Skin of body (tissue), 2 donors: ENCODE measurements around the gene HDGFL3. TPM values are rescaled to one million over a fixed set of nuclear protein-coding genes. Genes with fewer than 3 reads are reported as not detected.

Experiments
- DNase-seq: peaks from one replicate; lab custom pipeline; 2025; lab: John Stamatoyannopoulos, UW
- total RNA-seq: library from RNA; depleted of rRNA; stranded (reverse); fragments of >200 nt; gene quantifications from one replicate; pipeline ENCODE4 v1.2.3, GENCODE V29; 2014

HDGFL3 gene
- total RNA-seq, 1 donor from 2014 or later: 11.7 TPM

DNA sequence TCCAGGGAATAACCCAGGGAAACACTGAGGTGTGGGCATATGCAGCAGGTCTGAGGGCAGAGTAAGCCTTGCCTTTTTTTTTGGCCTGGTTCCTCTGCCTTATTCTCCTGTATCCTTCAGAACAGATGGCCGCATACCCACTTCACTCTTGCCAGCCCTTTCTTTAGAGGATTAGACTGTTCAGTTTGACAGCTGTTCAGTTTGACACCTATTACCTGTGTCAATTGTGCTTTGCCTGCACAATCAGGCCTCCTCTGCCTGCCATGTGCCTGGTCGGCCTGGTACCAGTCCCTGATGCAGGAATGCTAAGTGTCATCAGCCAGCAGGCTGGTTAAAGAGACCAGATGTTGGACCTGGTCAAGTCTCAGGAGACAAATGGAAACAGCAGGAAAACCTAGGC is 77.8 kb downstream of the HDGFL3 start:
- no peak for DNase-seq

DNA sequence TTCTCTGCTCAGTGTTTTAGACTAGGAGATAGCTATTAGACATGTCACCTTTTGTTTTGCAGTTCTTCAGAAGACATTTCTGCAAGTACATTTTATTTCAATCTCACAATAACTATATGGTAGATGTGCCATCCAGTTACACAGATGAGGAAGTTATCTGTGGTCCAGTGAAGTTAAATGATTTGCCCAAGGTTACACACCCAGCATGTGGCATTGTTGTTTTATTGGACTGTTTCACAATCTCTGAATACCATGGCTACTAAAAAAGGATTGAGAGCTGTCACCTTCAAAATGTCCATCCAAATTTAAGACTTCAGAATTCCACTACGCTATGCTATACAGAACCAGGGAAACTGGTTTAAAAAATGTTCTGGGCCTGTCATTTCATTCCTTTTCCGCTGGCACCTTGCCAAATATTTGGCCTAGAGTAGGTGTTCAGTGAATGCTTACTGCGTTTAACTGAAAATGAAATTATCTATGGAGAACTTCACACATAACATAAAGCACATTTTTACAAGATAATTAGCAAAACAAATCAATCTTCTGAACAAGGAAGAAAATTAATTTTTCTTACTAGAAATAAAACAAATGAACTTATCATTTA is 80.0 kb downstream of the HDGFL3 start:
- no peak for DNase-seq

DNA sequence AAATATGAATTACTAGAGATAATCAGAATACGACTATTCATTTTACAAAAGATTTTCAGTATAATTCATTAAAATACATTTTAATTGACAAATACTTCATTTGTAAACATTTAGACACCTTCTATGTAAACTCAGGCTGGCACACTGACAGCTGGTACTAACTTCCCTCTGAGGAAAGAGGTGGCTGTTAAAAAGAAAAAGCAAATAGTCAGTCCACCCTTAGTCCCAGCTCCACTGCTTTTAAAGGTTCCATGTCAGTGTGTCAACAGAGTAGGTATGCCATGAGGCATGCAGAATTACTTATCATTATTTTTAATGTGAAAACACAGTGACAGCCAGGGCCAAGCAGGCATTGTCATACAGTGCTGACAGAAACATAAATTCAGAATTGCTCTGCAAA is 84.1 kb downstream of the HDGFL3 start:
- DNase-seq: no peak

DNA sequence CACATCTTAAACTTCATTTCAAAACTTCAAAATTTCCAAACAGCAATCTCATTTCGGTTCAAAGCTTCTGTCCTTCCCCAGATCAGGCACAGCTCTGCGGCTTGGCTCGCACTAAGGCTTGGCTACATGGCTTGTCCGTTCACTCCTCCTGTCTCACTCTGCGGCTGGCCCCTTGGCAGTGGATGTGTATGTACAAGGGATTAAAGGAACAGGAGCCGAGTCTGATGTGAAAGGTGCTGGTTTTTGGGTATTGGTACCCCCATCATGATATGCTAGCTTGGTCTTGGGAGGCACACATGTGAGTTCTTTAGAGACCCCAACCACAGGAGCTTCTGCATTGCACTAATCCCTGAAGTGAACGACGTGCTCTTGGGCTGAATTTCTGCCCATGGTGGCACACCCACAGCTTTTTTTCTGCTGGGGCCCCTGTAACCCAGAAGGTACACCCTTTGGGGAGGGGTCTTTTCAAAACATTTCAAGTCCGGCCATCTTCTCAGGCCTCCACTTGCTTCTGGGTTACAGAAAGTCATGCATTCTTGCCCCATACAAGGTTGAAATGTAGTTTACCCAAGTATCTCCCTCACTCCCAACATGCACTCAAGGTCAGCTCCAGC is 87.5 kb downstream of the HDGFL3 start:
- DNase-seq: no peak

DNA sequence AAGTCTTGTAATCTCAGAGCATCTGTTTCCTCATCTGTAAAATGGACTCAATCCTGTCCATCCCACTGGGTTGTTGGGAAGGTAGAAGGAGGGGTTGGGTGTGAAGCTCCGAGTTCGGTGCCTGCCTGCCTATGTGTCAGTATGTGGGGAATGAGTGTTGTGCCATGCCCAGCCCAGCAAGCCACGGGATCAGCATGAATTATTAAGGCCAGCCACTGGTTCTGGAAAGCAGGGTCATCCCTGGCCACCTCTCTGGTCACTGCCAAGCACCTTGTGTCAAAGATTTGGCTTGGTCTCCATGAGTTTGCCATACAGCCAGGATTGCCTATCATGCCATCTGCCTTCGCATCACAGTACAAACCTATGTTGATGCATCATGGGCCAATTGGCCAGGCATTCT is 88.7 kb downstream of the HDGFL3 start:
- no peak for DNase-seq

DNA sequence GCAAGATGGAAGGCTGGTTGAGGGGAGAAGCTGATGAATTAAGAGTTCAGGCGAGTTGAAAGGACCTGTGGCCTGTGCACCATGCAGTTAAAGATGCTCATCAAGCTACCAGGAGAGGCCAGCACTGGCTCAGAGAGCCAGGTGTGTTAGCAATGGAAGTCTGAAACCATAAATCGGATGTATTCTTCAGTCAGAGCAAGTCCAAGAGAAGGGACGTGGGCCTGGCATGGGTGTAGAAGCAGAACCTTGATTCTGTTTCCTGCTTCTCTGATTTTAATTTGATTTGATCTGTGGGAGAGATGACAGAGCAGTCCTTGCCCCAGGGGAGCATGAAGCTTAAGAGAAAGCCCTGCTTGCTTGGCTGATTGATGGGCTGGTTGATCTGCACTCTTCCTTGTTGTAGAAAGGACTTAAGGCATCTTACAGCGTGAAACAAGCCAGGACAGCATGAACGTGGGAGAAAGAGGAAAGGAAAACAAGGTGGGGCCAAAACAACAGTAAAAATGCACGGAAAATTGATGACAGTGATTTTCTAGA is 89.3 kb downstream of the HDGFL3 start:
- DNase-seq: no peak

DNA sequence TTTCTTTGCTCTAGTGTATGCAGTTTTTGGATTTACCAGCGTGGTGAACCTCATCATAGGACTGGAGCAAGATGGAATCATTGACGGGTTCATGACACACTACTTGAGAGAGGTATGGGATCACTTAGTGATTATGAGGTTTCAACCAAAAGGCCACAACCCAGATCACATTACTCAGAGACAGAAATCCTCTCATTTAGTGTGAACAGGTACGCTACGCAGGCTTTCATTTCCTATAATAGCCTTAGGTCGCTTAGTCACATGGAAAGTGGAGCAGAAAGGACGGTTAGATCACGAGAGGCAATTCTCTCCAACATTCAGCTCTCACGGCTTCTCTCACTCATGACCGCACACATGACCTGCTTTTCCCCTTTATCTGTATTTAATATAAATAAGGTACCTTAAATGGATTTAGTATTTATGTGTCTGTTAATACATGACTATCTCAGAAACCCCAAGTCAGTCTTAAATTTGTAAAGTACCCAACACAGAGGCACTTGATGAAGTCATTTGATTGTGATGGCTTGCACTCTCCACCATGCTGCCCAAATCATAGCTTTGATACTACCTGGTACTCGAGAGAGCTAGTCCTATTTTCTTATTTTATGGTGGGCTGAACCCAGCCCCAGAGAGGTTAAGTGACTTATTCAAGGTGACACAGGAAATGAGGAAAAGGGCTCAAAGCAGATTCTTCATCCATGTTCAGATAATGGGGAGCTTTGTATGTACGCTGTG is 91.6 kb downstream of the HDGFL3 start:
- no peak for DNase-seq

DNA sequence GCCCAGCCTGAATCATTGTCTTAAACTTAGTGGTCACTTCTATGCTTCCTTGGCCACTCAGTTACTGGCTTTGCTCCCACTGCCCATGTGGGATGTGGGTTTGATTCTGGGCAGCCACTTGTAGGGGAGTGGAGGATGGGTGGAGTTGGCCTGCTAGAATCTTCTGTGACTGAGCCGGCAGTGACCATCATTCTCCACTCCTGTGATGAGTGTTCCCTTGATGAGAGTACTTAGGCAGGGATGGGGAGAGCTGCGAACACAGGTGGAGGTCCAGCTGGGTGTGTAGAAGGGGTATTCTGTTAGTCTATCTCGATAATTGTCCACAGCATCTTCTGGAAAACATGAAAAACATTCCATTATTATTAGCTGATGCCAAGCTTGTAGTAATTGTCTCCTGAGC is 92.2 kb downstream of the HDGFL3 start:
- no peak for DNase-seq

DNA sequence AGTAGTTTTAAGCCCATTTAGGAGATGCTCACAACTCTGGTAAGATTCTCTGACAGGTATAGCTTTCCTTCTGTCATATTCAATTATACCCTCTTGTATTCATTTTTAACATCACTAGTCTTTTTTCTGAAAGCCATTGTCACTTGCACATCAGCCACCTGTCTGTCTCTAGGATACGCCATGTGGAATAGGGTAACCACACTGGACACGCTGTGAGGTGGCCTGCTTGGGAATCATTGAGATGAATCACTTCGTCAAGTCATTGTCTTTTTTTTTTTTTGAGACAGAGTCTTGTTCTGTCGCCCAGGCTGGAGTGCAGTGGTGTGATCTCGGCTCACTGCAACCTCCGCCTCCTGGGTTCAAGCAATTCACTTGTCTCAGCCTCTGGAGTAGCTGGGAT is 92.8 kb downstream of the HDGFL3 start:
- DNase-seq: no peak

DNA sequence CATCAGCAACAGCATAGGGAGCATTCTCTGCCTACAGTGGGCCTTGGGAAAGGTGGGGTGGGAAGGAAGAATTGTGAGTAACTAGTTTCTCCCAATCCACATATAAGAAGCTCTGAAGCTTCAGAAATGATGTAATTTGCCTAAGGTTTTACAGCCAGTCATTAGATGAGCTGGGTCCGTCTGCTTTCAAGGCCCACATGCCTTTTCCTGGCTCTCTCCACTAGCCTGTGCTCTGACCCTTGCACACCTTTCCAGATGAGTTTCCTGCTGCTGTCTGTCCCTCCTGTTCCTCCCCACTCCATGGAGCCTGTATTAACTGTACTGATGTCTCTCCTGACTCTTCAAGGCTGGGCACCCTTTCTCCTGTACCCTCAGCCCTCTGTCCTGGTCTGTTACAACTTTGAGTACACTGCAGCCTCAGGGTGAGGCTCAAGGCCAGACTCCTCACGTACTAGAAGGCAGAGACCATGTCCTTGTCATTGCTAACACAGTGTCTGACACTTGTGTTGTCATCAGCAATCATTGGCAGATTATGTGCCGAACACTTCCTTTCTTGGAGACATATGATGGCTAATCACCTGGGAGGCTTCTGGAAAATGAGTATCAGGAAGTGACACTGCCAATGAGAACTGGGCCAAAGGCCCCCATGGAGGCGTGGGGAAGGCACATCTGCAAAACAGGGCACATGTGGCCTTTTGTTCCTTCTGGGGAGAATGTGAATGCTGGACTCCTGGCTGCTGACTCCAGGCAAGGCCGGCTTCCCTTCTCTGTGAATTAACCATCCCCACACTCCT is 93.5 kb downstream of the HDGFL3 start:
- DNase-seq: no peak

DNA sequence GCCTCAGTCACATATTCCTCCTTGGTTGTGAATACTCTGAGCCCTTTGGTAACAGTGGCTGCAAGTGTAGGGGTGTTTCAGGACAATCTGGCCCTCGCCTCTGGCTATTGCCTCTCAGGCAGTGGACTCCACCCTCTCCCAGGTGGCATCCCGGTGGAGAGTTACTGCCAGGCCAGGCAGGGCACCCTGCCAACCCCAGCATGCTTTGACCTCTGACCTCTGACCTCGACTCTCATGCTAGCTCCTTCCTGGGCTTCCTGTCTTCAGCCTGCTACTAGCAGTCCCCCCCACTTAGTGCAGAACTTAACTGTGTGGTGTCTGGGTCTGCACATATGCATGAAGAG is 94.7 kb downstream of the HDGFL3 start:
- DNase-seq: no peak

DNA sequence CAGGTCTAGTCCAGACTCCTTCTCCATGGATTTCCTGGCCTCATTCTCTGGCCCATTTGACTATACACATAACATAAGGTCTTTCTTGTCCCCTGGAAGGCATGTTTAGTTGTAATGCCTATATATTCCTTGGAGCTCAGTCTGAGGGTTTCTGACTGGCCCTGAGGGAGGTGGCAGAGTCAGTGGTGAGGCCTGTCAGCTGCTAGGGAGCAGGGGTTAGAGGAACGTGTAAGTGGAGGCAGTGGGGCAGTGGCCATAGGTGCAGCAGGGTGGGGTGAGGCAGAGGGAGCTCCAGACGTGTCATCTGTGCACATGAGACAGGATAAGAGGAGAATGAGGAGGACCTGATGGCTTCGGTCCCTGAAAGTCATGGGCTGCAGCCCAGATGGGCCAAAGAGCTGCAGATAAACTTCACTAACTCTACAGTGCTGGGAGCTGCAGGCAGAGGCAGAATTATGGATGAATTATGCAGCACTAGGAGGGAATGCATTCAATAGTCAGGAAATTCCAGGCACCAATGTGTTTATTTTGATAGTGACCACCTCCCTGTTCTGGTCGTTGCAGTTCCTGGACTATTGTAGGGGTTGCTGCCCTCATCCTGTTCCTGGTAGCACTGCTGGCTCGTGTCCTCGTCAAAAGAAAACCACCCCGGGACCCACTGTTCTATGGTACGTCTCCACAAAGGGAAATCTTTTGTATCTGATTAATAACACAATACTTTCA is 95.2 kb downstream of the HDGFL3 start:
- DNase-seq: no peak

DNA sequence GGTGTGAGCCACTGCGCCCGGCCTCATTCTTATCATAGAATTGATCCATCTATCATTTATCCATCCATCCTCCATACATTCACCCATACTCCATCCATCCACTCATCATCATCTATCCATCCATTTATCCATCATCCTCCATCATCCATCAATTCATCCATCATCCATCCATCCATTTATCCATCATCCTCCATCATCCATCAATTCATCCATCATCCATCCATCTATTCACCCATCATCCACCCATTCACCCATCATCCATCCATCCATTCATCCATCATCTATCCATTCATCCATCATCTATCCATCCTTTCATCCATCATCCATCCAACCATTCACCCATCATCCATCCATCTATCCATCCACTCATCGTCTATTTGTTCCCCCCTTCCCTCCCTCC is 96.5 kb downstream of the HDGFL3 start:
- no peak for DNase-seq

DNA sequence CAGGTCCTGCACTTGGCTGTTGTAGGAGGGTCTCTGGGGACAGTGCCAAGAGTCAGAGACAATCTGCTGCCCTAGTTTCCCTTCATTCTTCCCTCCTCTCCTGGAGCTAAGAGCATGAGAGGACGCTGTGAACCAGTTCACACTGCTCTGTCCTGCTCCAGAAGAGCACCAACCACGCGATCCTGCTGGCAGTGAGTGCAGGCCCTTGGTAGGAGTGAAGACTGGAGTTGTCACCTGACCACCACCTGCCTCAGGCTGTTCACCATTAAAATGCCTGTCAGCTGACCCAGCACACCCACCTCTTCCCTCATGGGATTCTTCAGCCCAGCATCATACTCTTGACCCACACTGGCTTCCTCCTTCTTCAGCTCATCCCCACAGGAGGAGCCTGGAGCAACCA is 97.2 kb downstream of the HDGFL3 start:
- no peak for DNase-seq

DNA sequence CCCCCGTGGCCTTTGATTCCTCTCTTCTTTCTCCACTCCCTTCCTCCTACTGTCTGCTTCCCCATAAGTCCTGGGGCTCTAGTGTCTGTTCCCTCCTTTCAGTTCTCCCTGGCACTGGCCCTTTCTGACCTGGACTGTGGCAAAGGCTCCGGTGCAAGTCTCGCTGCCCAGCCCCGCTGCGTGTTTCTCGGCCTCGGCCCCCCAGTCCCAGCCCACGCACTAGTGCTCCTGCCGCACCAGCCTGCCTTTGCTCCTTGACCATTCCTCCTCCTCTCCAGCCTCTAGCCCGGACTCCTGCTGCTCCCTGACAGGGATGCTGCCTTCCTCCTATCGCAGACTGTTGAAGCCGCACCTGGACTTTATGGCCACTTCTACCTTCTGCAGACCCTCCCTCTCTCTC is 98.1 kb downstream of the HDGFL3 start:
- DNase-seq: no peak

DNA sequence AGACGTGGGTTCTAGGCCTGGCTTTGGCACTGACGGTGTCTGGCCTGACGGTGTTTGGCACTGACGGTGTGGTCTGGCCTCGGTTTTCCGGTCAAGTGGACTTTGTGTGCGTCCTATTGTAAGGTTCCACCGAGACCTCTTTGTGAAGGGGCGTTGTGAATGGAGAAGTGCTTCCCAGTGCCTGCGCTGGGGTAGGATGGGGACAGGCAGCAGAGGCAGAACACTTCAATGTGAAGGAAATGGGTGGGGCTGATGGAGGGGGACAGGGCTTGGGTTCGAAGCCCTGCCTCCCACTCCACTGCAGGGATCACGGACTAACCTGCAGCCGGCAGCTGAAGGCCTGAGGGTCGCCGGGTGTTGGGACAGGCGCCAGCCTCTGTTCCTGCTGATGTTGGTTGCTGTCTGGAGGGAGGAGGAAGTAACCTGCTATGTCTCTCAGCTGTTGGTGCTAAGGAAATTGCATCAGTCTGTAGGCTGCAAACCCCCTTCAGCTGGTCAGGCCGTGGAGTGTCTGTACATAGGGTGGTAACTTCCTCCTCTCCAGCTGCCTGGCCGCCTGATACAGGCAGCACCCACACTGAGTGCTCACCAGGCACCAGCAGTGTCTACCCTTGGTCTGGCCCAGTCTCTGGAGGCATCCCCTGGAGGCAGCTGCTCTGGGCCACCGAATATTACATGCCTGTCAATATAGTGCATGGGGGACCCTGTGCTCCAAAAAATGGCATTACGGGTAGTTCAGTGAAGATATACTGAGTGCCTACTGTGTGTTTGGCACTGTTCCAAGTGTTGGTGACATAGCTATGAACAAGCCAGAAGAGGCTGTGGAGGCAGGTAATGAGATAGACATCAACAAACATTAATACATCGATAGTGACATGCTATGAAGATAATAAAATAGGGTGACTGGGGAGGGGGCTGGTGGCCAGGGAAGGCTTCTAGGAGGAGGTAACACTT is 99.1 kb downstream of the HDGFL3 start:
- no peak for DNase-seq

DNA sequence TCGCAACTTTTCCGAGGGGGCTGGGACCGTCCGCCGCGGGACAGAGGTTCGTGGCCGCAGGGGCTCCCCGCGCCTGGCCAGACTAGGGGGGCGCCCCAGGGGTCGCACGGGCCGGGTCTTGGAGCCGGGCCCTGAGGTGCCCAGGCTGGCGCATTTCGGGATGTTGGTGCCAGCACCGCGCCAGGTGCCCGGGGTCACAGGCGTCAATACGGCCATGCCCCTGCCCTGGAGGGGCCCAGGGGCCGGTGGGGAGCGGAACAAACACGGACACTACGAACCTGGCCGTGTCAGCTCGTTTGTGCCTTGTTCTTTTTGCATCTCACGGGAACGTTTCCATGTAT is 99.8 kb downstream of the HDGFL3 start:
- no peak for DNase-seq

DNA sequence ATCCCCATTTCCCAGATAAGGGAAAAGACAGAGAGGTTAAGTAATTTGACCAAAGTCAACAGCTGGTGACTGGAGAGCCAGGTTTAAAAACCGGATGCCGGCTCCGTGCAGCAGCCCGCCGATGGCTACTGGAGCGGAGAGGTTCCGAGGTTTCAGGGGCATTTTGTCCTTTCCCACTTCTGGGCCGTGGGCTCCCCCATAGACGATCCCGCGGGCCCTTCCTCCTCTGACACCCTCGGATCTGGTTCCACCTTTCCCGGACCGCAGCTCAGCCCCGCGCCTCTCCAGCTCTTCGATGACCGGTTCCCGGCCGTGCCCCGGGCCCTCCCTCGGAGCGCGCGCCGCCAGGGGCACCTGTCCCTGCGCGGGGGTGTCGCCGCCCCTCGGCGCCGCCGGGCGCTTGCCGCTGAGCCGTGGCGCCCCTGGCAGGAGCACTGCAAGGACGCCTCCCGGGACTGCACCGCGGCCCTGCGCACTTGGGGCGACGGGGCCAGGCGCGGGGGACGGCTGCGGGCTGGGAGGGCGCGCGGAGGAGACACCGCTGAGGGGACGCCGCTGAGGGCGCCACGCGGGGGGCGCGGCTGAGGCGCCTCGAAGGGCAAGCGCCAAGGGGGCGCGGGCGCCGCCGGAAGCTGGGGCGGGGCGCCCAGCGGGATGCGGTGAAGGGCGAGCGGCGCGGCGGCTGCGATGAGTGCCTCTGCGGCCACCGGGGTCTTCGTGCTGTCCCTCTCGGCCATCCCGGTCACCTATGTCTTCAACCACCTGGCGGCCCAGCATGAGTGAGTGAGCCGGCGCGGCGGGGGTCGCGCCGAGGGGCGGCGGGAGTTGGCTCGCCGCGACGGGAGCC is 100.4 kb downstream of the HDGFL3 start, which contains the start of gene TM6SF1:
TSS of gene TM6SF1 (plus strand) at position 652 of the 847 bp plus-strand sequence. CDS start at position 688, 36 bp downstream.
- DNase-seq: no peak

DNA sequence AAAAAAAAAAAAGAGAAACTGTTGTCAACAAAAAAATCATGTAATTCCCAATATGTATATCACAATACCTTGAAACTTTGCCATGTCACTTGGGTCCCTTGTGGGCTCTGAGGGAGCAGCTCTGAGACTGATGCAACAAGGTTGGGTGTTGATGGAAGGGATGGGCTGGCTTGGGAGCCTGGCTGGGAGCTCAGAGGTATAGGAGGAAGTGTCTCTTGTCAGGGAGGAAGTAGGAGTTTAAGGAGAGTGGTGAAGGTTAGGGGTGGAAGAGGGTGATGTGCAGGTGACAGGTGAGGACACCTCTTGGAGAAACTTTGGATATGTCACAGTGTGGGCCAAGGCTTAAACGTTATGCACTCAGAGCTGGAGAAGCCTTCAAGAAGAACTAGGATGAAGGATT is 102.2 kb downstream of the HDGFL3 start:
- no peak for DNase-seq
